Measurements from ENCODE around the gene VSTM2B.
"Not testable (repeated sequence)": the region's sequence is repeated elsewhere in the genome, so short reads cannot be mapped to it uniquely, and the experiment has no call there.

The VSTM2B gene

GRCh38 chr19:29483944-29484581 is 41.7 kb upstream of the VSTM2B start:
- TF ChIP-seq ZFP3 (CRISPR knock-in tag; IDR thresholded peaks at IDR 0.05) (no peak), ZNF8 (CRISPR knock-in tag; IDR thresholded peaks at IDR 0.05) (no peak), ZFP30 (CRISPR knock-in tag; IDR thresholded peaks at IDR 0.05) (no peak), TCF4 (CRISPR knock-in tag; IDR thresholded peaks at IDR 0.05; ENCODE audit: borderline replicate concordance) (no peak), PPARA (CRISPR knock-in tag; IDR thresholded peaks at IDR 0.05; ENCODE audit: borderline replicate concordance) (no peak), OSR1 (CRISPR knock-in tag; IDR thresholded peaks at IDR 0.05) (no peak), POU6F1 (CRISPR knock-in tag; IDR thresholded peaks at IDR 0.05; ENCODE audit: borderline replicate concordance, low read depth) (no peak), CSDC2 (CRISPR knock-in tag; IDR thresholded peaks at IDR 0.05) (no peak), ZC3H10 (CRISPR knock-in tag; IDR thresholded peaks at IDR 0.05) (no peak), TOX (CRISPR knock-in tag; IDR thresholded peaks at IDR 0.05; ENCODE audit: borderline replicate concordance) (no peak), ZNF70 (CRISPR knock-in tag; IDR thresholded peaks at IDR 0.05) (no peak), BACH2 (CRISPR knock-in tag; IDR thresholded peaks at IDR 0.05; ENCODE audit: borderline replicate concordance) (no peak), SNAI2 (CRISPR knock-in tag; IDR thresholded peaks at IDR 0.05) (no peak)
- no peak for ATAC-seq

- no peak for TF ChIP-seq CREB5 (CRISPR knock-in tag; IDR thresholded peaks at IDR 0.05; ENCODE audit: low read depth)
- TF ChIP-seq, protein P1, sequence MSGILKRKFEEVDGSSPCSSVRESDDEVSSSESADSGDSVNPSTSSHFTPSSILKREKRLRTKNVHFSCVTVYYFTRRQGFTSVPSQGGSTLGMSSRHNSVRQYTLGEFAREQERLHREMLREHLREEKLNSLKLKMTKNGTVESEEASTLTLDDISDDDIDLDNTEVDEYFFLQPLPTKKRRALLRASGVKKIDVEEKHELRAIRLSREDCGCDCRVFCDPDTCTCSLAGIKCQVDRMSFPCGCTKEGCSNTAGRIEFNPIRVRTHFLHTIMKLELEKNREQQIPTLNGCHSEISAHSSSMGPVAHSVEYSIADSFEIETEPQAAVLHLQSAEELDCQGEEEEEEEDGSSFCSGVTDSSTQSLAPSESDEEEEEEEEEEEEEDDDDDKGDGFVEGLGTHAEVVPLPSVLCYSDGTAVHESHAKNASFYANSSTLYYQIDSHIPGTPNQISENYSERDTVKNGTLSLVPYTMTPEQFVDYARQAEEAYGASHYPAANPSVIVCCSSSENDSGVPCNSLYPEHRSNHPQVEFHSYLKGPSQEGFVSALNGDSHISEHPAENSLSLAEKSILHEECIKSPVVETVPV (CRISPR knock-in tag; IDR thresholded peaks at IDR 0.05): no peak
- no peak for TF ChIP-seq ISL1 (CRISPR knock-in tag; IDR thresholded peaks at IDR 0.05)
- no peak for TF ChIP-seq ESRRG (CRISPR knock-in tag; IDR thresholded peaks at IDR 0.05)
- no peak for ATAC-seq
Measured at GRCh38 chr19:29484876-29485275, 40.9 kb upstream of the VSTM2B start.

DNA sequence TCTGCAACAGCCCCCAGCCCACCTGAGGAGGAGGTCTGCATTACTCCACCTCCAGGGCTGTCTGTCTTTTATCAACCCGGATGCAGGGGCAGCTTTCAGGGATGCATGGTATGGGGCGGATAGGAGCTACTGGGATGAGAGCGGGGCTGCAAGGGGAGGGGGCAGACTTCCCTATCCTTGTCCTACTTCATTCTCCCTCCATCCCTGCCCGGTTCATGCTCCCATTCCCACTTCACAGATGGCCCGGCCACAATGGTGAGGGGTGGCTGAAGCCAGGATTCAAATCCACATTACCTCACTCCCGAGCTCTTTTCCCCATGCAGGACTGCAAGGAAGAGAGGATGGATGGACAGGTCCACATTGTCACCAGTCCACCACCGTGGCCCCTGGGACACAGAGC is 40.5 kb upstream of the VSTM2B start:
- TF ChIP-seq POU6F1 (CRISPR knock-in tag; IDR thresholded peaks at IDR 0.05; ENCODE audit: borderline replicate concordance, low read depth) (no peak), ZFP30 (CRISPR knock-in tag; IDR thresholded peaks at IDR 0.05) (no peak), CREB5 (CRISPR knock-in tag; IDR thresholded peaks at IDR 0.05; ENCODE audit: low read depth) (no peak), ZNF8 (CRISPR knock-in tag; IDR thresholded peaks at IDR 0.05) (no peak), CSDC2 (CRISPR knock-in tag; IDR thresholded peaks at IDR 0.05) (no peak), ZNF70 (CRISPR knock-in tag; IDR thresholded peaks at IDR 0.05) (no peak), BACH2 (CRISPR knock-in tag; IDR thresholded peaks at IDR 0.05; ENCODE audit: borderline replicate concordance) (no peak), ARNTL (CRISPR knock-in tag; IDR thresholded peaks at IDR 0.05; ENCODE audit: borderline replicate concordance, low read depth) (no peak), TOX (CRISPR knock-in tag; IDR thresholded peaks at IDR 0.05; ENCODE audit: borderline replicate concordance) (no peak), ZNF565 (CRISPR knock-in tag; conservative IDR thresholded peaks at IDR 0.05; ENCODE audit: low read depth) (no peak), TCF4 (CRISPR knock-in tag; IDR thresholded peaks at IDR 0.05; ENCODE audit: borderline replicate concordance) (no peak), OSR1 (CRISPR knock-in tag; IDR thresholded peaks at IDR 0.05) (no peak), PATZ1 (CRISPR knock-in tag; IDR thresholded peaks at IDR 0.05; ENCODE audit: borderline replicate concordance) (no peak), ESRRG (CRISPR knock-in tag; IDR thresholded peaks at IDR 0.05) (no peak), ZFP3 (CRISPR knock-in tag; IDR thresholded peaks at IDR 0.05) (no peak)
- no peak for ATAC-seq

DNA sequence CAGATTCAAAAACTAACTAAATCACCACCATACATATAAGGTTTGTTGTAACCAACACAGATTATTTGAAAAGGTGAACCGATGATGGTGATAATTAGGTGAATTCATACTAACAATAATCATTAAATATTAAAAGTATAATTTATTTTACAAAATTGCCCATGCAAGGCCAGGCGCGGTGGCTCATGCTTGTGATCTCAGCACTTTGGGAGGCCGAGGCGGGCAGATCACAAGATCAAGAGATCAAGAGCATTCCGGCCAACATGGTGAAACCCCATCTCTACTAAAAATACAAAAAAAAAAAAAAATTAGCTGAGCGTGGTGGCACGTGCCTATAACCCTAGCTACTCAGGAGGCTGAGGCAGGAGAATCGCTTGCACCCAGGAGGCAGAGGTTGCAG is 38.8 kb upstream of the VSTM2B start:
- ATAC-seq: not testable (repeated sequence)

Measured in SK-N-SH treated with all-trans-retinoic acid at 6 μM for 48 hours (cell line).